GM21367 (cell line): ENCODE results near the gene CDH11.

Source experiments
- ATAC-seq: cut with Tn5 transposase; IDR thresholded peaks from one replicate; pipeline ENCODE4 v1.9.1; 2021; ENCODE audit not compliant: unreplicated experiment

Gene CDH11

GRCh38 chr16:64919929-64920607 is 201.8 kb downstream of the CDH11 start:
- no peak for ATAC-seq

GRCh38 chr16:64919141-64919540 is 202.7 kb downstream of the CDH11 start:
- ATAC-seq, result no peak

GRCh38 chr16:64916051-64916450 is 205.8 kb downstream of the CDH11 start:
- no peak for ATAC-seq

- no peak for ATAC-seq
Measured at GRCh38 chr16:64910356-64910755, 211.5 kb downstream of the CDH11 start.

GRCh38 chr16:64907844-64908243 is 214.0 kb downstream of the CDH11 start:
- ATAC-seq, result no peak

DNA sequence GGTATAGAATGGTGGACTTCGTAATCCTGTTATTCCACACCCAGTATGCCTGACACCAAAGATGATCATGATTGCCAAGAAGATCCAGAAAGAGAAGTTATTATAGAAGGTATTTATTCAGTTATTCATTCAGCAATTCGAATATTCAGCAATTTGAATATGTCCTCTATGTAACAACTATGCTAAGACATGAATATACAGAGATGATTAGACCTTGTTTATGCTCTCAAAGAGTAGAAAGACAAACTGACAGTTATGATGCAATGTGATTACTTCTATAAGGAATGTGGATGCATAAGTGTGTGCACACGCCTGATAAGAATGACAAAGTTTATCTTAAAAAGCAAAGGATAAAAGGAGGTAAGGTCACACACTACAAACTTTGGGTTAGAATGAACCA is 218.1 kb downstream of the CDH11 start:
- ATAC-seq, result no peak

DNA sequence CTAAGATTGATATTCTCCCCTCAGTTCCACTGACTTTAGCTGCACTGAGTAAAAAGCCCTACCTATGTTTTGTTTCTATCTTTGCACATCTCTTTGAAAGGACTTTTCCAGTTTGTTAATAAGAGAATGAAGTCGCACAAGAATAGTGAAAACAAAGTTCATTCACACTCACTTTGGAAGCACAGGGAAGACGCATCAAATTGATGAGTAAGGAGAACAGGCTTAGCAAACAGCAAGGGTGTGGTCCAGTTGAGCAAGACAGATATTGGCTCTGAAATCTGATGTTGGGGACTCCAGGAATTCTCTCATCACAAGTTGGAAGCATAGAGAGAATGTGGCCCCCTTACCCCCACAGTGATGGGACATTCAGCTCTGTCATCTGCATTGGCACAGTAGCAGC is 221.3 kb downstream of the CDH11 start:
- ATAC-seq, result no peak

- no peak for ATAC-seq
Measured at GRCh38 chr16:64900019-64900418, 221.8 kb downstream of the CDH11 start.

DNA sequence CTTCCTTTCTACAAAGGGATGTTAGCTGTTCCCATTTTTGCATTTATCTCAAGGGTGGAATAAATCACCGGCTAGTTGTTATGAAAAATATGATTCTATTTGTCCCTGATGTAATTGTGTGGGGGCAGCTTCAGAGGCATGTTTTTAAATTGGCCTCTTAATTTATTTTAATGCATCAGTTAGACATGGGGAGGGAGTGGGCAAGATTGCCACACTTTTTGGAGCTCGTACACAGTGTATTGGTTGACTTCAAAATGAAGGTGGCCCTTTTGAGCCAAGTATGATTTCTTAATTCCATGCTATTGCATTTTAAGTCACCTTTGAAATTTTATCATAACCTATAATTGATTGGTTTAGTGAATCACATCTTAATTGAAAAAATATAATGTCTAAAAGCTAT is 223.7 kb downstream of the CDH11 start:
- ATAC-seq, result no peak
